HEK293 (cell line): Measurements from ENCODE around the gene TSNAX.

Source experiments
- CTCF ChIA-PET: fragments of 350-600 bp; formaldehyde crosslinking; extraction: SDS; loops from one replicate; lab custom pipeline; 2021; ENCODE audit warnings: antibody characterized with exemption; lab: Yijun Ruan, JAX
- POLR2A ChIA-PET: fragments of 300-600 bp; formaldehyde crosslinking; extraction: SDS; loops from one replicate; lab custom pipeline; 2020; ENCODE audit warnings: antibody characterized with exemption, inconsistent platforms; lab: Yijun Ruan, JAX
- H3K27ac ChIP-seq: fragments of 200-500 bp; sonication (Bioruptor generic); 2 replicates; pipeline ENCODE4 v1.5.1; 2014; ENCODE audit warnings: low read depth, low read length, control low read depth, inconsistent platforms; ENCODE audit errors: extremely low read depth
- H3K36me3 ChIP-seq, 2 experiments: fragments of 200-500 bp in 1 of 2; sonication (Bioruptor generic) in 1 of 2; 1 replicate in 1 of 2; 2 replicates in 1 of 2; pipeline ENCODE4 v1.5.1; 2014 to 2017; ENCODE audit warnings: inconsistent platforms in 2 of 2, low read length in 2 of 2; ENCODE audit not compliant: control insufficient read depth in 2 of 2, insufficient read depth in 1 of 2
- H3K4me1 ChIP-seq: fragments of 200-500 bp; sonication (Bioruptor generic); 2 replicates; pipeline ENCODE4 v1.5.1; 2014; ENCODE audit warnings: mild to moderate bottlenecking, low read length, inconsistent platforms; ENCODE audit not compliant: control insufficient read depth, insufficient read depth
- H3K4me3 ChIP-seq: 2 replicates; pipeline ENCODE4 v1.5.1; 2011; ENCODE audit warnings: low read depth, mild to moderate bottlenecking, control low read depth, low read length, moderate library complexity
- H3K9me3 ChIP-seq: fragments of 200-500 bp; sonication (Bioruptor generic); 2 replicates; pipeline ENCODE4 v1.5.1; 2014; ENCODE audit warnings: low read depth, low read length, inconsistent platforms; ENCODE audit not compliant: control insufficient read depth, insufficient read depth
- BCL11B ChIP-seq: fragments of 450-650 bp; formaldehyde crosslinking; IDR thresholded peaks from 2 replicates; pipeline ENCODE4 v1.5.1; 2016; ENCODE audit warnings: low read depth, missing biosample characterization, missing genetic modification characterization
- KLF16 ChIP-seq: fragments of 450-650 bp; formaldehyde crosslinking; IDR thresholded peaks from 2 replicates; pipeline ENCODE4 v1.5.1; 2017; ENCODE audit warnings: missing biosample characterization, missing genetic modification characterization
- PRDM10 ChIP-seq: fragments of 450-650 bp; formaldehyde crosslinking; IDR thresholded peaks from 2 replicates; pipeline ENCODE4 v1.5.1; 2016; ENCODE audit warnings: missing biosample characterization, missing genetic modification characterization
- PRDM2 ChIP-seq: fragments of 450-650 bp; formaldehyde crosslinking; IDR thresholded peaks from 2 replicates; pipeline ENCODE4 v1.5.1; 2016; ENCODE audit warnings: missing biosample characterization, missing genetic modification characterization, borderline replicate concordance
- ZNF132 ChIP-seq: fragments of 450-650 bp; formaldehyde crosslinking; IDR thresholded peaks from 2 replicates; pipeline ENCODE4 v1.5.1; 2017; ENCODE audit warnings: missing biosample characterization, missing genetic modification characterization, borderline replicate concordance
- ZNF138 ChIP-seq: fragments of 450-650 bp; formaldehyde crosslinking; IDR thresholded peaks from 2 replicates; pipeline ENCODE4 v1.5.1; 2016; ENCODE audit warnings: missing biosample characterization, missing genetic modification characterization, borderline replicate concordance
- ZNF146 ChIP-seq: fragments of 450-650 bp; formaldehyde crosslinking; IDR thresholded peaks from 2 replicates; pipeline ENCODE4 v1.5.1; 2016; ENCODE audit warnings: missing biosample characterization, missing genetic modification characterization
- ZNF19 ChIP-seq: fragments of 450-650 bp; formaldehyde crosslinking; IDR thresholded peaks from 2 replicates; pipeline ENCODE4; 2016; ENCODE audit warnings: missing biosample characterization, missing genetic modification characterization, low read depth
- ZNF202 ChIP-seq: fragments of 450-650 bp; formaldehyde crosslinking; IDR thresholded peaks from 2 replicates; pipeline ENCODE4 v1.5.1; 2016; ENCODE audit warnings: missing biosample characterization, missing genetic modification characterization, borderline replicate concordance
- ZNF600 ChIP-seq: fragments of 450-650 bp; formaldehyde crosslinking; IDR thresholded peaks from 2 replicates; pipeline ENCODE4 v1.5.1; 2016; ENCODE audit warnings: missing biosample characterization, missing genetic modification characterization
- ZNF707 ChIP-seq: fragments of 450-650 bp; formaldehyde crosslinking; IDR thresholded peaks from 2 replicates; pipeline ENCODE4 v1.5.1; 2016; ENCODE audit warnings: missing biosample characterization, missing genetic modification characterization
- TF ChIP-seq, protein P1 (sequence below): fragments of 450-650 bp; IDR thresholded peaks from 2 replicates; pipeline ENCODE4 v1.5.1; 2018; ENCODE audit warnings: missing biosample characterization, mild to moderate bottlenecking, missing genetic modification characterization

The TSNAX gene

DNA sequence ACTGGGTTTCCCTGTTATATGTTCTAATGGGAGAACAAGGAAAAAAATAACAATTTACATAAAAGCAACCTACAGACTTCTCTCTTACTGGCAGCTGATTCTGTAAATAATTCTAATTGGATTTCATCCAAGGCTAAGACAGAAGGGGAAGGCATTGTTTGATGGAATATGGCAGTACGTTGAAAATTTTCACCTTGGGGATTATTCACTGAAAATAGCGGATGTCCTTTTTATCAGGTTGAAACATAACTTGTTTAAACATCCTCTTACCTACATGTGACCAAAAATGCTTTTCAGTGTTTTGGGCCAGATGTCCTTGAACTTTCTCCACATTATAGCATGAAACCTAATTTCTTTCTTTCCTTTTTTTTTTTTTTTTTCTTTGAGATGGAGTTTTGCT is 24.9 kb downstream of the TSNAX start (continued):
- TF ChIP-seq PRDM2 (tag by site-specific recombination) (no peak), ZNF707 (tag by site-specific recombination) (no peak), PRDM10 (tag by site-specific recombination) (no peak), ZNF19 (no peak), BCL11B (tag by site-specific recombination) (no peak), ZNF202 (tag by site-specific recombination) (no peak), KLF16 (tag by site-specific recombination) (no peak), ZNF146 (no peak)

- no peak overlapping the region for H3K27ac ChIP-seq
- no peak overlapping the region for H3K4me3 ChIP-seq
- H3K4me1 ChIP-seq: no peaks in the 10 kb centered on the region
- POLR2A ChIA-PET: interaction anchor here (1.4 kb wide), 1 partner anchor 217 kb away, joined by 3 read pairs; the partner anchor contains the start of genes EXOC8 and SPRTN
- H3K36me3 ChIP-seq: peaks cover 21 to 24% of the 10 kb centered on the region in 2 experiments
- TF ChIP-seq ZNF138 (tag by site-specific recombination) (no peak), ZNF146 (peak; percentile 40; the same call in 1 of the 2 replicates)
- TF ChIP-seq, all 188 proteins: peak for 1
- CTCF ChIA-PET: interaction anchor here (1.2 to 1.5 kb wide), 2 partner anchors 48 to 181 kb away, joined by 3 read pairs; no protein-coding TSS in a partner anchor
- H3K9me3 ChIP-seq: no peaks in the 10 kb centered on the region
Observed at GRCh38 chr1:231554969-231555368, 26.5 kb downstream of the TSNAX start.

DNA sequence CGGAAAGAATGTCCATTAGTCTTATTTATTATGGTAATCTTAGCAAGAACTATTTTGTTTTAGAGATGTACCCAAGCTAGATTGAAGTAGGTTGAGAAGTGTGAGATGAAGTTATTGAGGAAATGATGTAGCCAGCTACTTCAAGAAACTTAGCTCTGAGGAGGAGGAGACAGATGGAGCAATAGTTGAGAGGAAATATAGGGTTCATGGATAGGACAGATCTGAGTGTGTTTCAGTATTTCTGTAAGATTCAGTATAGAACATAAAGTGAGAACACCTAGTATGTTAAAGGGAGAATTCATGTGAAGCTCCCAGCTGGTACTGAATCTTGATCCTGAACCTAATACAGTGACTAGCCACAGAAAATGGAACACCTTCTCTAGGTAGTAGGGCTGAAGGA is 28.9 kb downstream of the TSNAX start:
- ChIA-PET CTCF (interaction anchor here (0.5 to 1.0 kb wide), 4 partner anchors 116 to 202 kb away, joined by 3 to 4 read pairs (median 4); no protein-coding TSS in a partner anchor), POLR2A (interaction anchor here (0.9 kb wide), 1 partner anchor 11 kb away, joined by 4 read pairs; no protein-coding TSS in a partner anchor)
- H3K27ac ChIP-seq: no peak overlapping the region
- TF ChIP-seq ZNF132 (tag by site-specific recombination) (no peak), BCL11B (tag by site-specific recombination) (no peak), ZNF600 (tag by site-specific recombination) (no peak)
- TF ChIP-seq, protein P1, sequence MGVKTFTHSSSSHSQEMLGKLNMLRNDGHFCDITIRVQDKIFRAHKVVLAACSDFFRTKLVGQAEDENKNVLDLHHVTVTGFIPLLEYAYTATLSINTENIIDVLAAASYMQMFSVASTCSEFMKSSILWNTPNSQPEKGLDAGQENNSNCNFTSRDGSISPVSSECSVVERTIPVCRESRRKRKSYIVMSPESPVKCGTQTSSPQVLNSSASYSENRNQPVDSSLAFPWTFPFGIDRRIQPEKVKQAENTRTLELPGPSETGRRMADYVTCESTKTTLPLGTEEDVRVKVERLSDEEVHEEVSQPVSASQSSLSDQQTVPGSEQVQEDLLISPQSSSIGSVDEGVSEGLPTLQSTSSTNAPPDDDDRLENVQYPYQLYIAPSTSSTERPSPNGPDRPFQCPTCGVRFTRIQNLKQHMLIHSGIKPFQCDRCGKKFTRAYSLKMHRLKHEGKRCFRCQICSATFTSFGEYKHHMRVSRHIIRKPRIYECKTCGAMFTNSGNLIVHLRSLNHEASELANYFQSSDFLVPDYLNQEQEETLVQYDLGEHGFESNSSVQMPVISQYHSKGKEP (tag by site-specific recombination): no peak
- peaks cover 18 to 24% of the 10 kb centered on the region in 2 experiments for H3K36me3 ChIP-seq
- H3K4me3 ChIP-seq: no peak overlapping the region
- H3K4me1 ChIP-seq: no peaks in the 10 kb centered on the region
- no peaks in the 10 kb centered on the region for H3K9me3 ChIP-seq
